OCI-LY7 (cell line): ENCODE data around the gene WDR35. TPM values are rescaled to one million over a fixed set of nuclear protein-coding genes. Genes with fewer than 3 reads are reported as not detected.

Experiments used
- BruUV-seq: library from RNA; stranded (reverse); fragments of 400-500 nt; replicated peaks from 2 replicates; lab custom pipeline; 2021; lab: Mats Ljungman, UMichigan
- CTCF ChIA-PET: fragments of 300-600 bp; sonication (Branson Sonifier 250); formaldehyde crosslinking; loops from one replicate; lab custom pipeline; 2022; ENCODE audit warnings: antibody characterized with exemption; ENCODE audit not compliant: unreplicated experiment; lab: Charles Lee
- POLR2A ChIA-PET: fragments of 300-600 bp; sonication (Branson Sonifier 250); formaldehyde crosslinking; loops from one replicate; lab custom pipeline; 2022; ENCODE audit warnings: antibody characterized with exemption; lab: Charles Lee
- DNase-seq: peaks from one replicate; pipeline ENCODE4 v3.0.0-alpha.2; 2015; ENCODE audit warnings: low spot score
- H2AFZ ChIP-seq: fragments of 200-600 bp; sonication (generic), shearing (Covaris generic); 2 replicates; pipeline ENCODE4 v1.6.1; 2014; ENCODE audit warnings: mild to moderate bottlenecking, antibody characterized with exemption, low read length, moderate library complexity
- H3K27ac ChIP-seq: fragments of 200-600 bp; sonication (generic); 2 replicates; pipeline ENCODE4 v1.5.1; 2014; ENCODE audit warnings: mixed run types, low read depth, mild to moderate bottlenecking, moderate library complexity, low read length, inconsistent platforms; ENCODE audit not compliant: poor library complexity, severe bottlenecking
- H3K36me3 ChIP-seq: fragments of 200-600 bp; sonication (generic); 2 replicates; pipeline ENCODE4 v1.6.1; 2014; ENCODE audit warnings: mild to moderate bottlenecking, antibody characterized with exemption, low read length, moderate library complexity, mixed read lengths; ENCODE audit not compliant: insufficient read depth
- H3K4me1 ChIP-seq: fragments of 200-600 bp; sonication (generic); 2 replicates; pipeline ENCODE4 v1.5.1; 2014; ENCODE audit warnings: mild to moderate bottlenecking, low read length; ENCODE audit not compliant: insufficient read depth, poor library complexity, severe bottlenecking
- H3K4me2 ChIP-seq: fragments of 200-600 bp; sonication (generic); 2 replicates; pipeline ENCODE4 v1.6.1; 2014; ENCODE audit warnings: mild to moderate bottlenecking, low read length
- H3K4me3 ChIP-seq: fragments of 200-600 bp; sonication (generic); 2 replicates; pipeline ENCODE4 v1.5.1; 2014; ENCODE audit warnings: mild to moderate bottlenecking, low read depth, low read length; ENCODE audit not compliant: poor library complexity, severe bottlenecking
- H3K79me2 ChIP-seq: fragments of 200-600 bp; sonication (generic); 2 replicates; pipeline ENCODE4 v1.6.1; 2016; ENCODE audit warnings: low read depth, mild to moderate bottlenecking, low read length, moderate library complexity, mixed read lengths; ENCODE audit not compliant: insufficient read depth
- H3K9me2 ChIP-seq: fragments of 200-600 bp; sonication (generic); 2 replicates; pipeline ENCODE4 v1.6.1; 2016; ENCODE audit warnings: mild to moderate bottlenecking, low read length, mixed read lengths; ENCODE audit not compliant: insufficient read depth
- H3K9me3 ChIP-seq: fragments of 200-600 bp; sonication (generic); 2 replicates; pipeline ENCODE4 v1.6.1; 2014; ENCODE audit warnings: mild to moderate bottlenecking, mixed run types, low read length, mixed read lengths
- H4K20me1 ChIP-seq: fragments of 200-600 bp; sonication (generic); 2 replicates; pipeline ENCODE4 v1.6.1; 2014; ENCODE audit warnings: mild to moderate bottlenecking, antibody characterized with exemption, low read length, moderate library complexity, mixed read lengths; ENCODE audit not compliant: insufficient read depth
- CTCF ChIP-seq: fragments of 200-600 bp; sonication (generic); conservative IDR thresholded peaks from 2 replicates; pipeline ENCODE4 v1.5.1; 2014; ENCODE audit warnings: mild to moderate bottlenecking, antibody characterized with exemption, low read length, moderate library complexity, mixed read lengths
- EZH2phosphoT487 ChIP-seq: fragments of 200-600 bp; sonication (generic); IDR thresholded peaks from 2 replicates; pipeline ENCODE4 v1.6.1; 2018; ENCODE audit warnings: low read depth, borderline replicate concordance, mild to moderate bottlenecking, mixed run types, antibody characterized with exemption, low read length, moderate library complexity, mixed read lengths
- intact Hi-C: fragments of 100-400 bp; cut with micrococcal nuclease; formaldehyde crosslinking; loops from one replicate; pipeline ENCODE4 v1.10.0; 2022; ENCODE audit not compliant: unreplicated experiment
- total RNA-seq, 2 experiments: library from RNA; depleted of rRNA in 1 of 2; stranded (reverse); fragments of >200 nt in 1 of 2; shearing (Covaris generic) in 1 of 2; gene quantifications; 2 replicates each; pipeline ENCODE4 v1.2.3, GENCODE V29; 2014 to 2022

Gene WDR35
- total RNA-seq, 2 experiments from 2014 or later = 0.06 to 1.5 TPM

- BruUV-seq = no TSS peak
- Histone ChIP-seq H4K20me1 (no peaks in the 10 kb centered on the region), H3K36me3 (no peaks in the 10 kb centered on the region), H3K4me3 (no peak overlapping the region), H3K27ac (no peak overlapping the region), H3K9me3 (no peaks in the 10 kb centered on the region), H3K79me2 (no peaks in the 10 kb centered on the region), H3K4me2 (no peak overlapping the region), H3K9me2 (no peaks in the 10 kb centered on the region), H2AFZ (no peak overlapping the region), H3K4me1 (no peaks in the 10 kb centered on the region)
- ChIA-PET POLR2A (interaction anchor here (1.7 kb wide), 1 partner anchor 8 kb away, joined by 4 read pairs; no protein-coding TSS in a partner anchor), CTCF (no interaction called here)
- no peak for TF ChIP-seq EZH2phosphoT487
- TF ChIP-seq CTCF = no peak
- no peak for DNase-seq
- intact Hi-C loops = no loop called here
These were observed 16.4 kb downstream of the WDR35 start for GRCh38 chr2:19973466-19973865.

- Histone ChIP-seq H3K79me2 (no peaks in the 10 kb centered on the region), H3K4me1 (no peaks in the 10 kb centered on the region), H3K4me3 (no peak overlapping the region), H3K4me2 (no peak overlapping the region), H3K9me3 (no peaks in the 10 kb centered on the region), H2AFZ (no peak overlapping the region), H3K27ac (no peak overlapping the region), H3K9me2 (no peaks in the 10 kb centered on the region), H3K36me3 (no peaks in the 10 kb centered on the region), H4K20me1 (no peaks in the 10 kb centered on the region)
- ChIA-PET POLR2A (no interaction called here), CTCF (no interaction called here)
- intact Hi-C loops = no loop called here
- TF ChIP-seq EZH2phosphoT487 (no peak), CTCF (no peak)
- BruUV-seq = no TSS peak
- no peak for DNase-seq
These were observed 18.2 kb downstream of the WDR35 start for GRCh38 chr2:19971691-19972090.

- DNase-seq = no peak
- TF ChIP-seq CTCF (no peak), EZH2phosphoT487 (no peak)
- H3K9me3 ChIP-seq = no peaks in the 10 kb centered on the region
- H3K27ac ChIP-seq = no peak overlapping the region
- intact Hi-C loops = no loop called here
- ChIA-PET CTCF (no interaction called here), POLR2A (no interaction called here)
- no peak overlapping the region for H3K4me3 ChIP-seq
- no peaks in the 10 kb centered on the region for H3K79me2 ChIP-seq
- no TSS peak for BruUV-seq
- H2AFZ ChIP-seq = no peak overlapping the region
- H3K9me2 ChIP-seq = no peaks in the 10 kb centered on the region
- H3K4me1 ChIP-seq = no peaks in the 10 kb centered on the region
- no peak overlapping the region for H3K4me2 ChIP-seq
- H4K20me1 ChIP-seq = no peaks in the 10 kb centered on the region
- H3K36me3 ChIP-seq = no peaks in the 10 kb centered on the region
These were observed 26.5 kb downstream of the WDR35 start for GRCh38 chr2:19963386-19963785.
